ENCODE data around the gene HACD2. TPM values are rescaled to one million over a fixed set of nuclear protein-coding genes. Genes with fewer than 3 reads are reported as not detected.
"Not testable (repeated sequence)": the region's sequence is repeated elsewhere in the genome, so short reads cannot be mapped to it uniquely, and the experiment has no call there.

HACD2 gene
- total RNA-seq, 1 experiment from 2014 or later = 30.5 TPM

- no peak for DNase-seq (ENCODE audit: low spot score)
Observed at GRCh38 chr3:123525433-123525832, 59.4 kb downstream of the HACD2 start.

DNA sequence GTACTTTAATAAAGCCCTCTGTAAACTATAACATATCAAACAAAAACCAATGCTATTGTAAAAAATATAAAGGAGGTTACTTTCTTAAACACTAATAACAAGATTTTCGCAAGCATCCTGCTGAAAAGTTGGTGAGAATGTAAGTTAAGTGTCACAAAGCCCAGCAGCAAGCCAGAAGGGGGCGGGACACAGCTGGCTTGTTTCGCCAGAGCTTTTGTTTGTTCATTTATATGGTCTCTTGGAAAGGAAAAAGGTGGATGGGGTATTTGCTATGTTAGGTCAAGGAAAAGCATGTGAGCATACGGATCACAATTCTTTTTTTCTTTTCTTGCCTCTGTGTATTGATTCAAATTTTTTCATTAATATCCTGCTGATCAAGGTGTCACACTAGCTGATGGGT is 59.9 kb downstream of the HACD2 start:
- DNase-seq (ENCODE audit: low spot score) = no peak

GRCh38 chr3:123523023-123523412 is 61.8 kb downstream of the HACD2 start:
- DNase-seq (ENCODE audit: low spot score) = no peak

DNA sequence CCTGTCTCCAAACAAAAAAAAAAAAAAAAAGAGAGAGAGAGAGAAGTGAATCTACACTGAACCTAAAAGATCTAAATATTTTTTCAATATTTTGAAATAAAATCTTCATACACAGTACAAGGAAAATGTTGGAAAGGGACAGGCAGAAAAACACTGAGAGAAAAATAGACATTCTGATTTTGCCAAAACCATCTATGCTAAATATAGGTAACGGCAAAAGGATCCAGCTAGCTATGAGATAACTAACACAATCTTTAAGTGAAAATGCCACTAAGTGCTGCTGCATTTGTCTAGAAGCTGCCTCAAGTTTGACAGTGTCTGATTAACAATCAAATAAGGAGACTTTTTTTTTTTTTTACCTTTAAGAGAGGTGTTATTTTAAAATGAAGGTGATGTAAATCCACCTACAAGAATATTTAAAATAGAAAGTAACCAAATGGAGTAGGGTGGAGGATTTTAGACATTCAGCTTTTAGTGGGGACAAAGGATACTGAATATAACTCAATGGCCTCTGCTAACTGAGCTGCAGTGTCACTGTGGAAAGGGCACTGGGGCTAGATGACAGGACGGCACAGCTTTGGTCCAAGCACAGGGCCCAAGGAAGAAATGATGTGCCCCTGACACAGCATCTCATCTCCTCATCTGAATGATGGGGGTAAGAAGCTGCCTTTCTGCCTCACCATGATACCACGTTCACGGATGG is 62.4 kb downstream of the HACD2 start:
- DNase-seq (ENCODE audit: low spot score) = no peak

GRCh38 chr3:123521179-123521969 is 63.5 kb downstream of the HACD2 start:
- no peak for DNase-seq (ENCODE audit: low spot score)

DNA sequence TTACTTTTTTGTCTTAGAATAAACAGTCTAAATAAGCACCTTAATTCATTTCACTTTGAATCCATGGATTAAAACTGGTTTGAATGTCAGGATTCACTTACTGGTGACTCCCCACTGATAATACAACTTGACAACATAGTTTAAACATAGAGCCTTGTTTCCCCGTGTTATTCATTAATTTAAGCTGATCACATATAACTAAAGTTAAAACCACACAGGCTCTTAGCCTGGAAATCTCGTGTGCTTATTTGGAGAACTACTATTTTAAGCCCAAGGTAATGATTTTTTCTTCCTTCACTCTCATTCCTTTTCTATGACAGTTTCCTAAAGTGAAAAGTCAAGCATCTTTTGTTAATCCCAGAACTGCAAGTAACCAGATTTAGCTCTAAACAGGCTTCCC is 64.2 kb downstream of the HACD2 start:
- no peak for DNase-seq (ENCODE audit: low spot score)

DNA sequence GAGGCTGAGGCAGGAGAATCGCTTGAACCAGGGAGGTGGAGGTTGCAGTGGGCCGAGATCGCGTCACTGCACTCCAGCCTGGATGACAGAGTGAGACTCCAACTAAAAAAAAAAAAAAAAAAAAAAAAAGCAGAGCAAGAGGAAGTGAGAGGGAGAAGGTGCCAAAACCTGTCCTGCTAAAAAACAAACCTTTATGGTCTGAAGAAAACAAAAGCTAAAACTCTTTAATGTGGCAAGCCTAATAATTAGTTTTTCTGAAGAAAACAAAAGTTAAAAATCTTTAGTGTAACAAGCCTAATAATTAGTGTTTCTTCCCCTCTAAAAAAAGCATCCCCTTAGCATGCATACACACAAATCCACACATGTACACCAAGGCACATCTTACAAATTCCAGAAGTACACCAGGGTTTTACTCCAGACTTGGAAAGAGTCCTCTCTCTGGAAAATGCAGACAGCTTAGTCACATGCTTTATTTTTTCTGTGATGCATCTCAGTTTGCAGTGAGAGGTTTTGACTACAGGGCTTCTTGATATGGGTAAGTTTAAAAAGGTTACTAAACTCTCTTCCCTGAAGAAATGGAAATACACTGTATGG is 65.9 kb downstream of the HACD2 start:
- no peak for DNase-seq (ENCODE audit: low spot score)

- no peak for DNase-seq (ENCODE audit: low spot score)
Observed at GRCh38 chr3:123511726-123512125, 73.1 kb downstream of the HACD2 start.

DNA sequence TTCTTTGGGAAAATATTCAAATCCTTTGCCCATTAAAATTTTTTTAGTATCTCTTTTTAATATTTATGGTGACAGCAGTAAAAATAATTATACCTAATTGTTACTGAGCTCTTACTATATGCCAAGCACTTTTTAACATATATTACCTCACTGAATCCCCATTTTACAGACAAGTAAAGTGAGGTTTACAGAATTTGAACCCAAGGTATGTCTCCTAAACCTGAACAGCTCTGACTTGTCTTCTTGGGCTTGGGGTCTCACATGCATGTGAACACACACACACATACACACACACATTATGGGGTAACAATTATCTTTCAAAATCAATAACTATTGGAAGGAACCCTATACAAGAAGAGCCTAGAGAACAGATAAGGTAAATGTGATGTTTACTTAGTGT is 73.8 kb downstream of the HACD2 start:
- no peak for DNase-seq (ENCODE audit: low spot score)

GRCh38 chr3:123508178-123508577 is 76.7 kb downstream of the HACD2 start:
- no peak for DNase-seq (ENCODE audit: low spot score)

DNA sequence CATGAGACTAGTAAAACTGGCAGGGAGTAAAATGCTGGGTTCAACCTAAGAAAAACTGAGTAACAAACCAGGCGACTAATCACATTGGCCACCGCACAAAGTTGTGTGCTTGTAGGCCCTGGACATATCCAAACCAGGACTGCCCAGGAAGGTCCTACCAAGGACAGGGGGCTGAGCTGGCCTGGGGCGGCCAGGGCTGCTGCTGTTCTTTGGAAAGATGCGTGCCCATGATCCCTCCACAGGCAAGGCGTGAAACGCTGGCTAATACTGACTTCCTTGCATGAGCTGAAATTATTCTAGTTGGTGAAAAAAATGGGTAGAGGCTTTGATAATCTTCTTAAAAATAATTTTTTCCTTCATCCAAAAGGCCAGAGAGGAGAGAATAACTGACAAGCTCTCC is 79.0 kb downstream of the HACD2 start:
- DNase-seq (ENCODE audit: low spot score) = no peak

GRCh38 chr3:123503203-123503602 is 81.7 kb downstream of the HACD2 start:
- DNase-seq (ENCODE audit: low spot score) = no peak

DNA sequence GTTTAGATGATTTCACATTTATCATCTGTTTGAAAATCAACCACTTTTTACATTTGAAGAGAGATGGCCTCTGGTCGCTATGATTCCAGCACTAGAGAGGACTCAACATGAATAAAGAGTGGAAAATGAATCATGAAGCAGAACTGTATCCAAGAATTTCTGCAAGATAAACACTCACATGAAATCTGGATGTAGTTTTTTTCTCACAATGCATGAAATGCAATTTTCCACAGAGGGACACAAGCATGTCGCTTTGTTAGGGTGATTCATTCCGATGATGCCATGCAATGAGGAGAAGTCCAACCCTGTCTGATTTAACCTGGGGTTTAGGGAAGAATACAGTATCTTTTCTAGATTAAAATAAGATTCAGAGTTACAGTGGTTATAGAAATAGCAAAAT is 85.5 kb downstream of the HACD2 start:
- no peak for DNase-seq (ENCODE audit: low spot score)

GRCh38 chr3:123498761-123499160 is 86.1 kb downstream of the HACD2 start:
- DNase-seq (ENCODE audit: low spot score) = no peak

DNA sequence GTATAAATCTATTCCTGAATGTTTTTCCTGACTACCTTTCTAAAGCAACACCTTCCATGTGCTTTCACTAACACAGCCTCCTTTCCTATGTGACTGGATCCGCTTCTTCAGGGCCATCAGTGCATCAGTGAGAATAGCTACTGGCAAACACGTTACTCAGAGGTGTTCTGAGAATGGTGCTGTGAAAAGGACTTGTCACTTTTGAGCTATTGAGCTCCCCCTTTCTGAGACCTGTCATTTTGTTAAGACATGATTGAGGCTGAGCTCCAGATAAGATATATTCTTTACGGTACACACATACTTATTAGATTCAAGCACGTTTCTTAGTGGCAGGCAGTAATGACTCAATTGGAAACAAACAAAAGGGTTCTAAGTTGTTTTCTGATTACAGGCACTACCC is 90.9 kb downstream of the HACD2 start:
- DNase-seq (ENCODE audit: low spot score) = no peak

DNA sequence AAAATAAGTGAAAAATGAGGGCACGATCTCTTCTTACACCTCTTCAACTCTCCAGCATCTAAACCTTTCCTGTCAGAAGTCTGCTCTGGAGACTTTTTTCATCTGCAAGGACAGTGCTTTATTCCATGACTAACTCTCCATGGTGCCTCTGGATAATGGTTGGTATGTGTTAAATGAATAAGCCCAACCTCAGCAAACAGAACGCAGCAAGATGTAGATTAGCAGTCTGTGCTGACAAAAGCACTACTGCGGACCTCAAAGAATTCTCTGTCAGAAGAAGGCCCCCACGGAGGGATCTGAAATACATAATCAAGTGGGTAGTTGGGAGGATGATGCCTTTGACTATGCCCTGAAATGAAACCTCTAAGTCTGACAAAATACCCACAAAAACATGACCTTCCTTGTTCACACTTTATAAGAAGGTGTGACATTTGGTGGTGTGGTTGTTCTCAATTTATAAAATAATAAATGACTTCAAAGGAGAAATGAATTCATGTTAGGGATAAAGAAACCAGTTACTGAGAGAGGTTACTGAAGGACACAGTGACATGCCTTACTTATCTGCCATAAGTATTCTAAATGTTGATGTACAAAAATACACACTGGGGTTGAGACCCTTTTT is 92.8 kb downstream of the HACD2 start:
- DNase-seq (ENCODE audit: low spot score) = no peak

GRCh38 chr3:123489400-123490004 is 95.4 kb downstream of the HACD2 start:
- DNase-seq (ENCODE audit: low spot score) = peak; percentile 56

- no peak for DNase-seq (ENCODE audit: low spot score)
Observed at GRCh38 chr3:123488645-123489347, 96.1 kb downstream of the HACD2 start.

- DNase-seq (ENCODE audit: low spot score) = not testable (repeated sequence)
Observed at GRCh38 chr3:123487063-123487462, 97.8 kb downstream of the HACD2 start.

DNA sequence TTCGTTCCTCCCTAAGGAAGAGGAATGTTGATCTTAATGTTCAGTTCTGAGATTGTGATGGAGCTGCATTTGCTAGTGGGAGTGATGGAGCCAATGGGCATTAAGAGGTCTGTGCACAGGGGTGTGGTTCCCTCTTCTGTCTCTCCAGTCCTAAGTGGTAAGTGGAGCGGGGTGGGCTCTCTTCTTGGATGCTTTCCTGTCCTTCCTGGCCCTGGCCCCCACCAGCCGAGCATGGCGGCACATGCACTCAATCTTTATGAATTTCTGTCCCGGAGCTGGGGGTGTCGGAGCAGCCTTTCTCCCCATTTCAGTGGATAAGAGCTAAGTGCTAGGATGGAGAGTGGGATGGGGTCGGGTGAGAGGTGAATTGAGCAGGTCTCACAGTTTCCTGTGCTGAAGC is 98.4 kb downstream of the HACD2 start:
- DNase-seq (ENCODE audit: low spot score) = no peak

DNA sequence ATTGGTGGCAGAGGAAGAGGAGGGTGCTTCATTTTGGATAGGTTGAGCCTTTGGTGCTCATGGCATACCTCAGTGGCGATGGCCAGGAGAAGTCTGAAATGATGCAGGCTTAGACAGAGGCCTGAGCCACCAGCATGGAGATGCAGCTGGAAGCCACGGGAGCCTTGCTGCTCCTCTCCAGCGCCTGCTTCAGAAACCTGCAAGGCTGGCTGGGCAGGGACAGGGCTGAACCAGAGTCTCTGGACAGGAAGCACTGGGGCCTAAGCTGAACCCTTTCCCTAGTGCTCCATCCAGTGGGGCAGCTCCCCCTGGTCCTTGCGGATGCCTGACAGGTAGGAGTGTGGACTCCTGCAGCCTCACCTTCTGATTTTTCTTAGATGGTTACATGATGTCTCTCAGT is 99.3 kb downstream of the HACD2 start:
- DNase-seq (ENCODE audit: low spot score) = no peak

DNA sequence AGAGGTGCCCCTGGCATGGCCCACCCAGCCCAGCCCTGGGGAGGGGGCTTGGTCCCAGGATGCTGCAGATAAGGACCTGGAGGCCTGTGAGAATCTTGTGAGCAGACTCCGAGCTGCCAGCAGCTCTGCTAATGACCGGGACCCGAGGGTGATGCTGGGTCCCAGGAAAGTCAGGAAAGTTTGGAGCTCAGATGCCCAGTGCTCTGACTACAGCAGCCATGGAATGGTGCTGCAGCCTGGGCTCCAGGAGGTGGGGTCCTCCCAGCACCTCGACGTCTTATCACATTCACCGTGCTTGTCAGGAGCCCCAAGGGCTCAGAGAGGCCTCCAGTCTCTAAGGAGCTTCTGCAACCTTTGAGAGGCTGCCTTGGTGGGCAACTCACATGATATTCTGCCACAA is 101.7 kb downstream of the HACD2 start:
- DNase-seq (ENCODE audit: low spot score) = no peak

All from H4 (cell line).